HEK293 (cell line): ENCODE results near the gene SERGEF.

ENCODE experiments used
- CTCF ChIA-PET: fragments of 350-600 bp; formaldehyde crosslinking; extraction: SDS; loops from one replicate; lab custom pipeline; 2021; ENCODE audit warnings: antibody characterized with exemption; lab: Yijun Ruan, JAX
- POLR2A ChIA-PET: fragments of 300-600 bp; formaldehyde crosslinking; extraction: SDS; loops from one replicate; lab custom pipeline; 2020; ENCODE audit warnings: antibody characterized with exemption, inconsistent platforms; lab: Yijun Ruan, JAX
- H3K27ac ChIP-seq: fragments of 200-500 bp; sonication (Bioruptor generic); 2 replicates; pipeline ENCODE4 v1.5.1; 2014; ENCODE audit warnings: low read depth, low read length, control low read depth, inconsistent platforms; ENCODE audit errors: extremely low read depth
- H3K36me3 ChIP-seq, 2 experiments: fragments of 200-500 bp in 1 of 2; sonication (Bioruptor generic) in 1 of 2; 1 replicate in 1 of 2; 2 replicates in 1 of 2; pipeline ENCODE4 v1.5.1; 2014 to 2017; ENCODE audit warnings: inconsistent platforms in 2 of 2, low read length in 2 of 2; ENCODE audit not compliant: control insufficient read depth in 2 of 2, insufficient read depth in 1 of 2
- H3K4me1 ChIP-seq: fragments of 200-500 bp; sonication (Bioruptor generic); 2 replicates; pipeline ENCODE4 v1.5.1; 2014; ENCODE audit warnings: mild to moderate bottlenecking, low read length, inconsistent platforms; ENCODE audit not compliant: control insufficient read depth, insufficient read depth
- H3K4me3 ChIP-seq: 2 replicates; pipeline ENCODE4 v1.5.1; 2011; ENCODE audit warnings: low read depth, mild to moderate bottlenecking, control low read depth, low read length, moderate library complexity
- H3K9me3 ChIP-seq: fragments of 200-500 bp; sonication (Bioruptor generic); 2 replicates; pipeline ENCODE4 v1.5.1; 2014; ENCODE audit warnings: low read depth, low read length, inconsistent platforms; ENCODE audit not compliant: control insufficient read depth, insufficient read depth
- GFI1B ChIP-seq: fragments of 450-650 bp; formaldehyde crosslinking; IDR thresholded peaks from 2 replicates; pipeline ENCODE4 v1.5.1; 2016; ENCODE audit warnings: missing biosample characterization, missing genetic modification characterization
- GLIS2 ChIP-seq: fragments of 450-650 bp; formaldehyde crosslinking; IDR thresholded peaks from 2 replicates; pipeline ENCODE4 v1.5.1; 2016; ENCODE audit warnings: missing biosample characterization, missing genetic modification characterization
- HOXC10 ChIP-seq: sonication (generic); formaldehyde crosslinking; IDR thresholded peaks from 2 replicates; pipeline ENCODE4 v1.8.1; 2023; ENCODE audit warnings: mild to moderate bottlenecking, missing genetic modification reagents
- KLF1 ChIP-seq: fragments of 450-650 bp; formaldehyde crosslinking; IDR thresholded peaks from 2 replicates; pipeline ENCODE4 v1.5.1; 2016; ENCODE audit warnings: missing biosample characterization, missing genetic modification characterization
- OVOL3 ChIP-seq: fragments of 450-650 bp; formaldehyde crosslinking; IDR thresholded peaks from 2 replicates; pipeline ENCODE4 v1.5.1; 2016; ENCODE audit warnings: missing biosample characterization, missing genetic modification characterization
- ZBTB7A ChIP-seq: fragments of 450-650 bp; formaldehyde crosslinking; IDR thresholded peaks from 2 replicates; pipeline ENCODE4 v1.5.1; 2016; ENCODE audit warnings: low read depth, missing biosample characterization, missing genetic modification characterization
- ZFHX2 ChIP-seq: fragments of 450-650 bp; formaldehyde crosslinking; conservative IDR thresholded peaks from 2 replicates; pipeline ENCODE4 v1.5.1; 2016; ENCODE audit warnings: missing biosample characterization, missing genetic modification characterization
- ZIC2 ChIP-seq: fragments of 450-650 bp; formaldehyde crosslinking; IDR thresholded peaks from 2 replicates; pipeline ENCODE4 v1.5.1; 2016; ENCODE audit warnings: missing biosample characterization, missing genetic modification characterization
- ZNF10 ChIP-seq: fragments of 450-650 bp; formaldehyde crosslinking; IDR thresholded peaks from 2 replicates; pipeline ENCODE4 v1.5.1; 2017; ENCODE audit warnings: missing biosample characterization, missing genetic modification characterization
- ZNF133 ChIP-seq: fragments of 450-650 bp; formaldehyde crosslinking; IDR thresholded peaks from 2 replicates; pipeline ENCODE4 v1.5.1; 2016; ENCODE audit warnings: missing biosample characterization, missing genetic modification characterization
- ZNF146 ChIP-seq: fragments of 450-650 bp; formaldehyde crosslinking; IDR thresholded peaks from 2 replicates; pipeline ENCODE4 v1.5.1; 2016; ENCODE audit warnings: missing biosample characterization, missing genetic modification characterization
- ZNF274 ChIP-seq, 2 experiments: fragments of 200-500 bp in 1 of 2; fragments of 450-650 bp in 1 of 2; sonication (Bioruptor generic) in 1 of 2; formaldehyde crosslinking in 1 of 2; IDR thresholded peaks; 2 replicates each; pipeline versions ENCODE4 v1.5.1 to v1.6.1; 2014 to 2016; ENCODE audit warnings: borderline replicate concordance in 1 of 2, inconsistent platforms in 1 of 2, low read length in 1 of 2, missing biosample characterization in 1 of 2, missing genetic modification characterization in 1 of 2
- ZNF354C ChIP-seq: fragments of 450-650 bp; formaldehyde crosslinking; IDR thresholded peaks from 2 replicates; pipeline ENCODE4 v1.5.1; 2016; ENCODE audit warnings: missing biosample characterization, missing genetic modification characterization, low read depth, borderline replicate concordance
- ZNF404 ChIP-seq: fragments of 450-650 bp; formaldehyde crosslinking; IDR thresholded peaks from 2 replicates; pipeline ENCODE4 v1.5.1; 2017; ENCODE audit warnings: missing biosample characterization, missing genetic modification characterization
- ZNF423 ChIP-seq: fragments of 450-650 bp; formaldehyde crosslinking; IDR thresholded peaks from 2 replicates; pipeline ENCODE4 v1.5.1; 2016; ENCODE audit warnings: missing biosample characterization, missing genetic modification characterization
- ZNF549 ChIP-seq: fragments of 450-650 bp; IDR thresholded peaks from 2 replicates; pipeline ENCODE4 v1.5.1; 2018; ENCODE audit warnings: missing biosample characterization, missing genetic modification characterization, mild to moderate bottlenecking, inconsistent platforms, moderate library complexity
- ZNF555 ChIP-seq: fragments of 450-650 bp; formaldehyde crosslinking; conservative IDR thresholded peaks from 2 replicates; pipeline ENCODE4 v1.5.1; 2017; ENCODE audit warnings: missing biosample characterization, mild to moderate bottlenecking, missing genetic modification characterization, inconsistent platforms
- ZNF571 ChIP-seq: fragments of 450-650 bp; formaldehyde crosslinking; IDR thresholded peaks from 2 replicates; pipeline ENCODE4 v1.5.0; 2017; ENCODE audit warnings: missing biosample characterization, missing genetic modification characterization
- ZNF610 ChIP-seq: fragments of 450-650 bp; formaldehyde crosslinking; IDR thresholded peaks from 2 replicates; pipeline ENCODE4 v1.5.1; 2016; ENCODE audit warnings: missing biosample characterization, missing genetic modification characterization, borderline replicate concordance
- ZNF626 ChIP-seq: fragments of 450-650 bp; sonication (Bioruptor Pico); formaldehyde crosslinking; IDR thresholded peaks from 2 replicates; pipeline ENCODE4 v1.5.1; 2018; ENCODE audit warnings: missing biosample characterization, missing genetic modification characterization, inconsistent platforms
- ZNF629 ChIP-seq: fragments of 450-650 bp; formaldehyde crosslinking; IDR thresholded peaks from 2 replicates; pipeline ENCODE4 v1.5.1; 2017; ENCODE audit warnings: missing biosample characterization, missing genetic modification characterization
- ZNF658 ChIP-seq: fragments of 450-650 bp; formaldehyde crosslinking; IDR thresholded peaks from 2 replicates; pipeline ENCODE4; 2016; ENCODE audit warnings: missing biosample characterization, missing genetic modification characterization
- ZNF677 ChIP-seq: fragments of 450-650 bp; IDR thresholded peaks from 2 replicates; pipeline ENCODE4 v1.5.0; 2018; ENCODE audit warnings: missing biosample characterization, mild to moderate bottlenecking, missing genetic modification characterization, moderate library complexity
- ZNF830 ChIP-seq: fragments of 450-650 bp; IDR thresholded peaks from 2 replicates; pipeline ENCODE4 v1.5.0; 2018; ENCODE audit warnings: missing biosample characterization, missing genetic modification characterization, low read depth, mild to moderate bottlenecking, moderate library complexity
- ZNF843 ChIP-seq: fragments of 450-650 bp; formaldehyde crosslinking; IDR thresholded peaks from 2 replicates; pipeline ENCODE4 v1.5.1; 2016; ENCODE audit warnings: missing biosample characterization, missing genetic modification characterization
- TF ChIP-seq, protein P1 (sequence below): fragments of 450-650 bp; formaldehyde crosslinking; IDR thresholded peaks from 2 replicates; pipeline ENCODE4 v1.5.1; 2016; ENCODE audit warnings: missing biosample characterization, missing genetic modification characterization
- TF ChIP-seq, protein P2 (sequence below): fragments of 450-650 bp; formaldehyde crosslinking; IDR thresholded peaks from 2 replicates; pipeline ENCODE4 v1.5.1; 2016; ENCODE audit warnings: missing biosample characterization, missing genetic modification characterization
- TF ChIP-seq, protein P3 (sequence below): fragments of 450-650 bp; formaldehyde crosslinking; IDR thresholded peaks from 2 replicates; pipeline ENCODE4 v1.5.1; 2016; ENCODE audit warnings: missing biosample characterization, missing genetic modification characterization
- TF ChIP-seq, protein P4 (sequence below): fragments of 450-650 bp; formaldehyde crosslinking; IDR thresholded peaks from 2 replicates; pipeline ENCODE4 v1.5.1; 2017; ENCODE audit warnings: missing biosample characterization, missing genetic modification characterization

The SERGEF gene

DNA sequence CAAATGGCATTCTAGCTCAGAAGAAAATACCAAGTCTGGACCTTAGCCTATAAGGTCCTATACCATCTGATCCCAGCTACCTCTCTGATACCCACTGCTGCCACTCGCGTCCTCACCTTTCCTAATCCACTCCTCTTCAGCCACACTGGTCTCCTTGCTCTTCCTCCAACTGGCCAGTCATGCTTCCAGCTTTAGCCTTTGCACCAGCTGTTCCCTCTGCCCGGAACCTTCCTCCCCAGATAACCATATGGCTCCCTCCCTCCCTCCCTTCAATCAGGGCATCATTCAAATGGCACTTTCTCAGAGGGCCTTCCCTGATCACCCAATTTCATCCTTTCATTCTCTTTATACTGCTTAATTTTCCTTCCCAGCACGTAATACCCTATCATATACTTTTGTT is 210.4 kb downstream of the SERGEF start:
- H3K36me3 ChIP-seq = no peaks in the 10 kb centered on the region
- TF ChIP-seq, protein P1, sequence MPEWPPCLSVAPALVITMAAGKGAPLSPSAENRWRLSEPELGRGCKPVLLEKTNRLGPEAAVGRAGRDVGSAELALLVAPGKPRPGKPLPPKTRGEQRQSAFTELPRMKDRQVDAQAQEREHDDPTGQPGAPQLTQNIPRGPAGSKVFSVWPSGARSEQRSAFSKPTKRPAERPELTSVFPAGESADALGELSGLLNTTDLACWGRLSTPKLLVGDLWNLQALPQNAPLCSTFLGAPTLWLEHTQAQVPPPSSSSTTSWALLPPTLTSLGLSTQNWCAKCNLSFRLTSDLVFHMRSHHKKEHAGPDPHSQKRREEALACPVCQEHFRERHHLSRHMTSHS (tag by site-specific recombination) = no peak
- TF ChIP-seq GLIS2 (tag by site-specific recombination) (no peak), ZNF610 (tag by site-specific recombination) (no peak), ZNF571 (tag by site-specific recombination) (no peak), ZNF843 (tag by site-specific recombination) (no peak), ZNF626 (no peak), ZNF10 (no peak), ZNF629 (tag by site-specific recombination) (no peak), ZNF274 (IDR thresholded peaks at IDR 0.05; ENCODE audit: low read length) (no peak), ZNF274 (tag by site-specific recombination; IDR thresholded peaks at IDR 0.05; ENCODE audit: borderline replicate concordance) (no peak), ZNF658 (no peak), ZNF830 (tag by site-specific recombination) (no peak), ZFHX2 (tag by site-specific recombination) (no peak), HOXC10 (CRISPR knock-in tag) (no peak), ZBTB7A (no peak), ZNF423 (no peak), ZNF354C (tag by site-specific recombination) (no peak)
- H3K4me1 ChIP-seq = no peaks in the 10 kb centered on the region
- ChIA-PET POLR2A (no interaction called here), CTCF (interaction anchor here (0.7 kb wide), 1 partner anchor 8 kb away, joined by 5 read pairs; no protein-coding TSS in a partner anchor)
- no peak overlapping the region for H3K4me3 ChIP-seq
- H3K27ac ChIP-seq = no peak overlapping the region
- H3K9me3 ChIP-seq = no peaks in the 10 kb centered on the region

DNA sequence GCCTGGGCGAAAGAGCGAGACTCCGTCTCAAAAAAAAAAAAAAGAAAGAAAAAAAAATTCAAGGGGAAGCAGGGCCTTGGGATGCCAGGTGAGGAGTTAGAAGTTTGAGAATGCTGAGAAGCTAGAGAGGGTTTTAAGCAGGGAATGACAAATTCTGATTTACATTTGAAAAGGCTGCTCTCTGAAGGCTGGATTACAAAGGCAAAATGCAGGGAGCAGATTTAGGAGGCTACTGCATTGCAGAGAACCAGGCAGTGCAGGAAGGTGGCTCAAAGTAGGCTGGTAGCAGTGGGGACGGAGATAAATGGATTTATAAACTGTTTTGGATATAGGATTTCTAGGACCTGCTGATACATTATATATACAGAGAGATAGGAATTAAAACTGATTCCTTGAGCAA is 211.7 kb downstream of the SERGEF start:
- ChIA-PET POLR2A (no interaction called here), CTCF (interaction anchor here (0.6 kb wide), 1 partner anchor 876 kb away, joined by 3 read pairs; no protein-coding TSS in a partner anchor)
- H3K4me3 ChIP-seq = no peak overlapping the region
- no peak overlapping the region for H3K27ac ChIP-seq
- no peaks in the 10 kb centered on the region for H3K36me3 ChIP-seq
- no peak for TF ChIP-seq ZNF626
- no peak for TF ChIP-seq ZNF146 (tag by site-specific recombination)
- no peak for TF ChIP-seq ZIC2
- TF ChIP-seq, protein P2, sequence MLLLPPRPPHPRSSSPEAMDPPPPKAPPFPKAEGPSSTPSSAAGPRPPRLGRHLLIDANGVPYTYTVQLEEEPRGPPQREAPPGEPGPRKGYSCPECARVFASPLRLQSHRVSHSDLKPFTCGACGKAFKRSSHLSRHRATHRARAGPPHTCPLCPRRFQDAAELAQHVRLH (tag by site-specific recombination) = no peak
- TF ChIP-seq ZNF677 (tag by site-specific recombination) = no peak
- no peak for TF ChIP-seq OVOL3 (tag by site-specific recombination)
- no peak for TF ChIP-seq ZNF133
- TF ChIP-seq ZNF555 (tag by site-specific recombination) = no peak
- no peak for TF ChIP-seq ZNF549
- TF ChIP-seq, protein P3, sequence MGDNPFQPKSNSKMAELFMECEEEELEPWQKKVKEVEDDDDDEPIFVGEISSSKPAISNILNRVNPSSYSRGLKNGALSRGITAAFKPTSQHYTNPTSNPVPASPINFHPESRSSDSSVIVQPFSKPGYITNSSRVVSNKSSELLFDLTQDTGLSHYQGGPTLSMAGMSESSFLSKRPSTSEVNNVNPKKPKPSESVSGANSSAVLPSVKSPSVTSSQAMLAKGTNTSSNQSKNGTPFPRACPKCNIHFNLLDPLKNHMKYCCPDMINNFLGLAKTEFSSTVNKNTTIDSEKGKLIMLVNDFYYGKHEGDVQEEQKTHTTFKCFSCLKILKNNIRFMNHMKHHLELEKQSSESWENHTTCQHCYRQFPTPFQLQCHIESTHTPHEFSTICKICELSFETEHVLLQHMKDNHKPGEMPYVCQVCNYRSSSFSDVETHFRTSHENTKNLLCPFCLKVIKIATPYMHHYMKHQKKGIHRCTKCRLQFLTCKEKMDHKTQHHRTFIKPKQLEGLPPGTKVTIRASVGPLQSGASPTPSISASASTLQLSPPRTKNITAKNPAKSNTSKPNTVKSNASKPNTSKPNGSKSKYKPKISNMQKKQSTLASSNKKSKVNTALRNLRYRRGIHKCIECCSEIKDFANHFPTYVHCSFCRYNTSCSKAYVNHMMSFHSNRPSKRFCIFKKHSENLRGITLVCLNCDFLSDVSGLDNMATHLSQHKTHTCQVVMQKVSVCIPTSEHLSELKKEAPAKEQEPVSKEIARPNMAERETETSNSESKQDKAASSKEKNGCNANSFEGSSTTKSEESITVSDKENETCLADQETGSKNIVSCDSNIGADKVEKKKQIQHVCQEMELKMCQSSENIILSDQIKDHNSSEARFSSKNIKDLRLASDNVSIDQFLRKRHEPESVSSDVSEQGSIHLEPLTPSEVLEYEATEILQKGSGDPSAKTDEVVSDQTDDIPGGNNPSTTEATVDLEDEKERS (tag by site-specific recombination) = no peak
- no peak for TF ChIP-seq ZNF404 (tag by site-specific recombination)
- TF ChIP-seq GFI1B = no peak
- no peak for TF ChIP-seq KLF1 (tag by site-specific recombination)
- TF ChIP-seq, protein P4, sequence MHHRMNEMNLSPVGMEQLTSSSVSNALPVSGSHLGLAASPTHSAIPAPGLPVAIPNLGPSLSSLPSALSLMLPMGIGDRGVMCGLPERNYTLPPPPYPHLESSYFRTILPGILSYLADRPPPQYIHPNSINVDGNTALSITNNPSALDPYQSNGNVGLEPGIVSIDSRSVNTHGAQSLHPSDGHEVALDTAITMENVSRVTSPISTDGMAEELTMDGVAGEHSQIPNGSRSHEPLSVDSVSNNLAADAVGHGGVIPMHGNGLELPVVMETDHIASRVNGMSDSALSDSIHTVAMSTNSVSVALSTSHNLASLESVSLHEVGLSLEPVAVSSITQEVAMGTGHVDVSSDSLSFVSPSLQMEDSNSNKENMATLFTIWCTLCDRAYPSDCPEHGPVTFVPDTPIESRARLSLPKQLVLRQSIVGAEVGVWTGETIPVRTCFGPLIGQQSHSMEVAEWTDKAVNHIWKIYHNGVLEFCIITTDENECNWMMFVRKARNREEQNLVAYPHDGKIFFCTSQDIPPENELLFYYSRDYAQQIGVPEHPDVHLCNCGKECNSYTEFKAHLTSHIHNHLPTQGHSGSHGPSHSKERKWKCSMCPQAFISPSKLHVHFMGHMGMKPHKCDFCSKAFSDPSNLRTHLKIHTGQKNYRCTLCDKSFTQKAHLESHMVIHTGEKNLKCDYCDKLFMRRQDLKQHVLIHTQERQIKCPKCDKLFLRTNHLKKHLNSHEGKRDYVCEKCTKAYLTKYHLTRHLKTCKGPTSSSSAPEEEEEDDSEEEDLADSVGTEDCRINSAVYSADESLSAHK (tag by site-specific recombination) = no peak
- no peaks in the 10 kb centered on the region for H3K9me3 ChIP-seq
- H3K4me1 ChIP-seq = no peaks in the 10 kb centered on the region
